PC-3 (cell line): ENCODE results near the gene NUP133. TPM values are rescaled to one million over a fixed set of nuclear protein-coding genes. Genes with fewer than 3 reads are reported as not detected.

Source experiments
- ATAC-seq: fragments of 200-7000 bp; cut with Tn5 transposase; 2 replicates; pipeline ENCODE4 v1.9.1; 2020; ENCODE audit warnings: mild to moderate bottlenecking, moderate library complexity
- BruUV-seq: library from RNA; stranded (reverse); fragments of 400-500 nt; replicated peaks from 2 replicates; lab custom pipeline; 2021; lab: Mats Ljungman, UMichigan
- CTCF ChIA-PET: fragments of 300-600 bp; sonication (Branson Sonifier 250); formaldehyde crosslinking; loops from one replicate; lab custom pipeline; 2022; ENCODE audit warnings: antibody characterized with exemption; lab: Charles Lee
- POLR2A ChIA-PET: fragments of 300-600 bp; sonication (Branson Sonifier 250); formaldehyde crosslinking; loops from one replicate; lab custom pipeline; 2022; ENCODE audit warnings: antibody characterized with exemption; ENCODE audit not compliant: unreplicated experiment; lab: Charles Lee
- DNase-seq: peaks from one replicate; pipeline ENCODE4 v3.0.0-alpha.2; 2015
- H2AFZ ChIP-seq: fragments of 300-600 bp; sonication (generic); 2 replicates; pipeline ENCODE4 v1.6.0; 2016; ENCODE audit warnings: antibody characterized with exemption, low read length
- H3F3A ChIP-seq: fragments of 300-600 bp; sonication (generic); one replicate; pipeline ENCODE4 v1.6.0; 2017; ENCODE audit warnings: antibody characterized with exemption, low read length, control low read depth, mild to moderate bottlenecking; ENCODE audit not compliant: unreplicated experiment
- H3K27ac ChIP-seq: fragments of 300-600 bp; sonication (generic); 2 replicates; pipeline ENCODE4 v1.5.1; 2016; ENCODE audit warnings: mild to moderate bottlenecking, low read length
- H3K27me3 ChIP-seq: fragments of 300-600 bp; sonication (generic); 2 replicates; pipeline ENCODE4 v1.6.1; 2016; ENCODE audit warnings: low read length, mixed read lengths
- H3K36me3 ChIP-seq: fragments of 300-600 bp; sonication (generic); 2 replicates; pipeline ENCODE4 v1.6.1; 2016; ENCODE audit warnings: low read depth, mixed run types, low read length, mixed read lengths
- H3K4me1 ChIP-seq: fragments of 300-600 bp; sonication (generic); 2 replicates; pipeline ENCODE4 v1.5.1; 2016; ENCODE audit warnings: low read length; ENCODE audit not compliant: insufficient read depth
- H3K4me2 ChIP-seq: fragments of 300-600 bp; sonication (generic); 2 replicates; pipeline ENCODE4 v1.6.0; 2016; ENCODE audit warnings: low read length
- H3K4me3 ChIP-seq: fragments of 300-600 bp; sonication (generic); 2 replicates; pipeline ENCODE4 v1.5.1; 2016; ENCODE audit warnings: mild to moderate bottlenecking, low read length, mixed read lengths
- H3K79me2 ChIP-seq: fragments of 300-600 bp; sonication (generic); 2 replicates; pipeline ENCODE4 v1.6.1; 2017; ENCODE audit warnings: low read length, mixed read lengths
- H3K9ac ChIP-seq: fragments of 300-600 bp; sonication (generic); 2 replicates; pipeline ENCODE4 v1.6.0; 2016; ENCODE audit warnings: mild to moderate bottlenecking, low read length
- H3K9me2 ChIP-seq: fragments of 300-600 bp; sonication (generic); replicated peaks from 2 replicates; pipeline ENCODE4 v1.6.1; 2016; ENCODE audit warnings: mixed run types, low read length, mixed read lengths
- H3K9me3 ChIP-seq: fragments of 300-600 bp; sonication (generic); 2 replicates; pipeline ENCODE4 v1.6.1; 2016; ENCODE audit warnings: low read length, mixed read lengths
- H4K20me1 ChIP-seq: fragments of 300-600 bp; sonication (generic); 2 replicates; pipeline ENCODE4 v1.6.1; 2016; ENCODE audit warnings: low read length, mixed read lengths
- CTCF ChIP-seq: fragments of 300-600 bp; sonication (generic); conservative IDR thresholded peaks from 2 replicates; pipeline ENCODE4 v1.5.1; 2017; ENCODE audit warnings: antibody characterized with exemption, low read depth, mild to moderate bottlenecking, low read length
- EZH2 ChIP-seq: fragments of 300-600 bp; sonication (generic); IDR thresholded peaks from one replicate; pipeline ENCODE4 v1.6.1; 2017; ENCODE audit warnings: antibody characterized with exemption, mild to moderate bottlenecking, low read length; ENCODE audit not compliant: unreplicated experiment
- EZH2phosphoT487 ChIP-seq: fragments of 300-600 bp; sonication (generic); IDR thresholded peaks from 2 replicates; pipeline ENCODE4 v1.6.1; 2018; ENCODE audit warnings: mild to moderate bottlenecking, antibody characterized with exemption, low read length, borderline replicate concordance
- intact Hi-C: fragments of 100-400 bp; cut with micrococcal nuclease; formaldehyde crosslinking; loops from 2 replicates; pipeline ENCODE4 v1.9.0; 2023
- total RNA-seq: library from RNA; depleted of rRNA; stranded (reverse); fragments of >200 nt; gene quantifications from 2 replicates; pipeline ENCODE4 v1.2.3, GENCODE V29; 2014

Gene NUP133
- total RNA-seq, 1 experiment from 2014 or later: 63.6 TPM

- TF ChIP-seq EZH2phosphoT487: no peak
- TF ChIP-seq EZH2: no peak
- no peak for TF ChIP-seq CTCF
- peaks cover 54% of the 10 kb centered on the region for H3K36me3 ChIP-seq
- DNase-seq: no peak
- no TSS peak for BruUV-seq
- H3F3A ChIP-seq: no peaks in the 10 kb centered on the region
- no peaks in the 10 kb centered on the region for H3K9me3 ChIP-seq
- intact Hi-C loops: no loop called here
- H2AFZ ChIP-seq: no peak overlapping the region
- H3K9ac ChIP-seq: no peak overlapping the region
- ChIA-PET POLR2A (no interaction called here), CTCF (no interaction called here)
- H3K27ac ChIP-seq: no peak overlapping the region
- no peaks in the 10 kb centered on the region for H3K9me2 ChIP-seq
- no peaks in the 10 kb centered on the region for H4K20me1 ChIP-seq
- H3K27me3 ChIP-seq: no peaks in the 10 kb centered on the region
- H3K79me2 ChIP-seq: no peaks in the 10 kb centered on the region
- ATAC-seq: no peak
- 0 out of 2 replicates have a peak, but pooled peaks cover 3% of the 10 kb centered on the region for H3K4me1 ChIP-seq
- no peak overlapping the region for H3K4me3 ChIP-seq
- H3K4me2 ChIP-seq: no peak overlapping the region
Observed at GRCh38 chr1:229459815-229460214, 48.3 kb downstream of the NUP133 start.

GRCh38 chr1:229457436-229457835, 50.7 kb downstream of the NUP133 start:
- H3K27me3 ChIP-seq: no peaks in the 10 kb centered on the region
- no peaks in the 10 kb centered on the region for H3K79me2 ChIP-seq
- no peak for TF ChIP-seq EZH2
- TF ChIP-seq CTCF: no peak
- TF ChIP-seq EZH2phosphoT487: no peak
- no TSS peak for BruUV-seq
- ChIA-PET POLR2A (no interaction called here), CTCF (no interaction called here)
- ATAC-seq (no peak), DNase-seq (no peak)
- no peaks in the 10 kb centered on the region for H3F3A ChIP-seq
- no peak overlapping the region for H3K4me3 ChIP-seq
- intact Hi-C loops: no loop called here
- H3K36me3 ChIP-seq: peaks cover 38% of the 10 kb centered on the region
- H4K20me1 ChIP-seq: no peaks in the 10 kb centered on the region
- H3K4me1 ChIP-seq: 0 out of 2 replicates have a peak, but pooled peaks cover 3% of the 10 kb centered on the region
- H2AFZ ChIP-seq: no peak overlapping the region
- no peak overlapping the region for H3K9ac ChIP-seq
- no peak overlapping the region for H3K4me2 ChIP-seq
- H3K9me3 ChIP-seq: no peaks in the 10 kb centered on the region
- H3K9me2 ChIP-seq: no peaks in the 10 kb centered on the region
- H3K27ac ChIP-seq: no peak overlapping the region

GRCh38 chr1:229456016-229456415, 52.1 kb downstream of the NUP133 start:
- no peak overlapping the region for H3K27ac ChIP-seq
- TF ChIP-seq EZH2 (no peak), EZH2phosphoT487 (no peak), CTCF (no peak)
- POLR2A ChIA-PET: no interaction called here

More at GRCh38 chr1:229456016-229456415, 52.1 kb downstream of the NUP133 start:
- CTCF ChIA-PET: no interaction called here
- ATAC-seq: peak; percentile 18; the same call in 1 of the 2 replicates
- BruUV-seq: no TSS peak
- 0 out of 2 replicates have a peak, but pooled peaks cover 3% of the 10 kb centered on the region for H3K4me1 ChIP-seq
- peaks cover 44% of the 10 kb centered on the region for H3K36me3 ChIP-seq
- H4K20me1 ChIP-seq: no peaks in the 10 kb centered on the region
- no peak overlapping the region for H3K4me3 ChIP-seq
- DNase-seq: peak; percentile 55
- no peaks in the 10 kb centered on the region for H3K9me3 ChIP-seq
- H3K9me2 ChIP-seq: no peaks in the 10 kb centered on the region
- H3K27me3 ChIP-seq: no peaks in the 10 kb centered on the region
- H2AFZ ChIP-seq: no peak overlapping the region
- intact Hi-C loops: no loop called here
- no peak overlapping the region for H3K9ac ChIP-seq
- no peaks in the 10 kb centered on the region for H3F3A ChIP-seq
- H3K79me2 ChIP-seq: no peaks in the 10 kb centered on the region
- H3K4me2 ChIP-seq: no peak overlapping the region
